Neuronal stem cell (in vitro differentiated cells): Measurements from ENCODE around the gene KRT23.

ENCODE experiments used
- DNase-seq: peaks from one replicate; pipeline ENCODE4 v3.0.0-alpha.2; 2013; ENCODE audit warnings: low spot score
- H2AFZ ChIP-seq: one replicate; pipeline ENCODE4 v1.6.1; 2013; ENCODE audit warnings: mild to moderate bottlenecking, low read length, inconsistent platforms
- H2AK5ac ChIP-seq: 2 replicates; pipeline ENCODE4 v1.6.1; 2013; ENCODE audit warnings: low read depth, mild to moderate bottlenecking, inconsistent platforms, low read length, moderate library complexity, mixed read lengths
- H2BK120ac ChIP-seq: 2 replicates; pipeline ENCODE4 v1.6.1; 2013; ENCODE audit warnings: low read depth, mild to moderate bottlenecking, inconsistent platforms, low read length, moderate library complexity, mixed read lengths
- H2BK12ac ChIP-seq: one replicate; pipeline ENCODE4 v1.6.1; 2013; ENCODE audit warnings: low read length, inconsistent platforms
- H2BK15ac ChIP-seq: 2 replicates; pipeline ENCODE4 v1.6.1; 2013; ENCODE audit warnings: mild to moderate bottlenecking, low read length, inconsistent platforms, mixed read lengths
- H2BK5ac ChIP-seq: one replicate; pipeline ENCODE4 v1.6.1; 2013; ENCODE audit warnings: inconsistent platforms, mild to moderate bottlenecking, low read length, moderate library complexity
- H3K14ac ChIP-seq: one replicate; pipeline ENCODE4 v1.6.1; 2013; ENCODE audit warnings: low read length, inconsistent platforms
- H3K18ac ChIP-seq: 2 replicates; pipeline ENCODE4 v1.6.1; 2013; ENCODE audit warnings: low read length, inconsistent platforms
- H3K23ac ChIP-seq: 2 replicates; pipeline ENCODE4 v1.6.1; 2013; ENCODE audit warnings: low read depth, mild to moderate bottlenecking, mixed read lengths, low read length, inconsistent platforms; ENCODE audit not compliant: poor library complexity
- H3K27ac ChIP-seq: replicated peaks from 3 replicates; pipeline ENCODE4 v1.5.1; 2013; ENCODE audit warnings: low read length, inconsistent platforms
- H3K27me3 ChIP-seq, 3 experiments: 2 replicates each; pipeline ENCODE4 v1.6.1; 2013; ENCODE audit warnings: low read length in 3 of 3, mild to moderate bottlenecking in 2 of 3, inconsistent platforms in 1 of 3, low read depth in 1 of 3, mixed read lengths in 1 of 3, moderate library complexity in 1 of 3; ENCODE audit not compliant: control insufficient read depth in 3 of 3, insufficient read depth in 3 of 3
- H3K36me3 ChIP-seq, 2 donors: replicated peaks in 1 of 2; 2 replicates each; pipeline ENCODE4 v1.6.1; 2013; ENCODE audit warnings: low read length in 2 of 2; ENCODE audit not compliant: control insufficient read depth in 2 of 2, insufficient read depth in 2 of 2
- H3K4ac ChIP-seq: 2 replicates; pipeline ENCODE4 v1.6.1; 2013; ENCODE audit warnings: inconsistent platforms, mild to moderate bottlenecking, low read length, moderate library complexity
- H3K4me1 ChIP-seq, 2 donors: 1 replicate in 1 of 2; 2 replicates in 1 of 2; pipeline ENCODE4 v1.6.1; 2013; ENCODE audit warnings: low read length in 2 of 2, low read depth in 1 of 2; ENCODE audit not compliant: control insufficient read depth in 2 of 2, insufficient read depth in 1 of 2
- H3K4me2 ChIP-seq: one replicate; pipeline ENCODE4 v1.6.1; 2013; ENCODE audit warnings: mild to moderate bottlenecking, low read length, inconsistent platforms; ENCODE audit not compliant: insufficient read depth, poor library complexity, severe bottlenecking
- H3K4me3 ChIP-seq, 2 donors: 2 replicates each; pipeline ENCODE4 v1.5.1; 2013; ENCODE audit warnings: low read length in 2 of 2, mild to moderate bottlenecking in 2 of 2, inconsistent platforms in 1 of 2, moderate library complexity in 1 of 2
- H3K79me1 ChIP-seq: one replicate; pipeline ENCODE4 v1.6.1; 2013; ENCODE audit warnings: low read depth, mild to moderate bottlenecking, inconsistent platforms, low read length, moderate library complexity
- H3K9ac ChIP-seq: one replicate; pipeline ENCODE4 v1.6.1; 2013; ENCODE audit warnings: mild to moderate bottlenecking, low read depth, low read length, inconsistent platforms; ENCODE audit not compliant: poor library complexity
- H3K9me3 ChIP-seq, 2 donors: replicated peaks in 1 of 2; 2 replicates each; pipeline versions ENCODE3 to v1.6.1; 2013; ENCODE audit warnings: low read length in 2 of 2, mild to moderate bottlenecking in 2 of 2, inconsistent platforms in 1 of 2, low read depth in 1 of 2, mixed read lengths in 1 of 2, moderate library complexity in 1 of 2; ENCODE audit not compliant: control insufficient read depth in 2 of 2, insufficient read depth in 1 of 2
- H4K8ac ChIP-seq: one replicate; pipeline ENCODE4 v1.6.1; 2013; ENCODE audit warnings: low read depth, mild to moderate bottlenecking, inconsistent platforms, low read length, moderate library complexity
- H4K91ac ChIP-seq: one replicate; pipeline ENCODE4 v1.6.1; 2013; ENCODE audit warnings: low read length, low read depth, mild to moderate bottlenecking, inconsistent platforms; ENCODE audit not compliant: poor library complexity
- WGBS, 2 donors: extraction: QIAGEN DNeasy Blood & Tissue Kit; methylation state at CpG; one replicate each; pipeline ENCODE4 v1.1.7; 2013; ENCODE audit warnings: missing lambda C conversion rate in 2 of 2, mixed read lengths in 1 of 2; ENCODE audit not compliant: insufficient read length in 2 of 2, insufficient replicate concordance in 1 of 2; ENCODE audit errors: extremely low coverage in 2 of 2; 5-methylcytosine and 5-hydroxymethylcytosine counted together

KRT23 gene

DNA sequence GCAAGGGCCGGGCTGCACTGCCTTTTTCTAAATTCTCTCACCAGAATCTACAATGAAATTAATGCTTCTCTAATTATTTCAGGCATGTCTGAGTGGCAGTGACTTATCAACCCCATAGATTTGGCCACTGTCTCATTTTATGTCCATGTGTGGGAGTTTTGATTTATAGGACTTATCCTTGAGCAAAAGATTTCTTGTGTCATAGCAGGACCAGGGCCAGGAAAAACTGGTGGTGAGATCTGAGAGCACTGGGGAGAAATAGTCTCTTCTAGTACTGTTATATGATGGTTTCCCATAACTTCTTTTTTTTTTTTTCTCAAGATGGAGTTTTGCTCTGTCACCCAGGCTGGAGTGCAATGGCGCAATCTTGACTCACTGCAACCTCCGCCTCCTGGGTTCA lies 1.5 kb upstream of the KRT23 start:
- Histone ChIP-seq H3K4me3 (no peak overlapping the region), H3K4me1 (peaks cover 0 to 9% of the 10 kb centered on the region in 2 donors), H3K14ac (no peak overlapping the region), H3K27ac (no peak overlapping the region), H3K4ac (no peak overlapping the region), H3K23ac (no peak overlapping the region), H3K9me3 (no peaks in the 10 kb centered on the region), H3K79me1 (no peaks in the 10 kb centered on the region), H4K8ac (no peak overlapping the region), H2AK5ac (no peak overlapping the region), H3K4me2 (no peak overlapping the region), H2BK120ac (no peak overlapping the region), H3K9ac (no peak overlapping the region), H3K27me3 (peaks cover 0 to 3% (median 0%) of the 10 kb centered on the region in 3 experiments), H3K18ac (no peak overlapping the region), H2AFZ (no peak overlapping the region), H2BK5ac (no peak overlapping the region), H4K91ac (no peak overlapping the region), H3K36me3 (no peaks in the 10 kb centered on the region), H2BK15ac (no peak overlapping the region), H2BK12ac (no peak overlapping the region)
- no peak for DNase-seq
- WGBS, 2 donors: no CpG with 5 or more reads among the region's 3 CpGs

DNA sequence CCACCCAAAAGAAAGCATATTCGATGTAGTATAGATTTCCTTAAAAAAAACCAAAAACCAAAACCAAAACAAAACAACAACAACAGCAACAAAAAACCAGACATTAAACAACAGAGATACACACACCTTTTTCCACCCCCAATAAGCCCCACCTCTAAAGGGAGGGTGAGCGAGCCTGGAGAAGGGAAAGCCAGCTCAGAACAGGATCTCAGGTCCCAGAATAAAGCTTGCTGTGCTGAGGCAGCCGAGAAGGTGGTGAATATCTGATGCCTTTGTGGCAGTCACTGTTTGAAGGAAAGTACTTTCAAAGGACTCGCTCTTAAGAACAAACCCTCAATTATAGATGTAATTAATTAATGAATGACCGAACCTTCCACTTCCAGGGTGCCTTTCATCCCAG lies 470 bp downstream of the KRT23 start:
- no CpG with 5 or more reads among the region's 5 CpGs for WGBS, 2 donors
- Histone ChIP-seq H2BK12ac (peak overlapping the region; percentile 92), H3K36me3 (no peaks in the 10 kb centered on the region), H3K9ac (no peak overlapping the region), H2BK5ac (peak overlapping the region; percentile 95), H2BK120ac (no peak overlapping the region), H3K4me2 (no peak overlapping the region), H3K4ac (no peak overlapping the region), H3K79me1 (no peaks in the 10 kb centered on the region), H3K27me3 (peaks cover 0 to 3% (median 0%) of the 10 kb centered on the region in 3 experiments), H3K9me3 (no peaks in the 10 kb centered on the region), H3K4me3 (no peak overlapping the region), H4K8ac (no peak overlapping the region), H2AK5ac (no peak overlapping the region), H3K14ac (no peak overlapping the region), H3K23ac (no peak overlapping the region), H2BK15ac (no peak overlapping the region), H4K91ac (no peak overlapping the region), H2AFZ (no peak overlapping the region), H3K27ac (peak overlapping the region; percentile 62), H3K18ac (peak overlapping the region; percentile 85), H3K4me1 (peaks cover 0 to 13% of the 10 kb centered on the region in 2 donors)
- DNase-seq: no peak

DNA sequence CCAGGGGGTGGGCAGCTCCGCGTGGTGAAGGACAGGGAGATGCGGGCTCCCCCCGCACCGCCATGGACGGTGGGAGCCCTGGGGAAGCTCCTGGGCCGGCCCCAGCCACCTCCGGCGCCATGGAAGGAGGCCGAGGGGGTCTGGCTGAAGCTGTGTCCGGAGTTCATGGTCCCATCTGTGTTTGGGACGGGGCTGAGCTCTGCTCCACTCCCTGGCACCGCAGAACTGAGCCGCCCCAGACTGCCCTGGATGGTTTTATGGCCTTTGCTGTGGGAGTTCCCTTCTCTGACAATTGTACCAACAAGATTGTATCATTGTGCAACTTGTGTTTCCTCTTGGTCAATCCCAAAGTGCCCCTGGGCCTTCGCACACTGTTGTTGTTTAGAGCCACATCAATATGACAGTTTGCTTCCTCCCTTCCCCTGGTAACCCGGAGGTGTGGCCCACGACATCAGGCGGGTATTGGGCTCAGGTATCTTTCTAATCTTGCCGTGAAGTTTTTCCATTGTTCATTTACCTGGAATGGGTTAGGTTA lies 942 bp downstream of the KRT23 start:
- Histone ChIP-seq H3K9ac (no peak overlapping the region), H3K14ac (peak overlapping the region; percentile 73), H3K4me1 (peaks cover 0 to 14% of the 10 kb centered on the region in 2 donors), H4K8ac (no peak overlapping the region), H4K91ac (peak overlapping the region; percentile 82), H3K4ac (no peak overlapping the region), H3K36me3 (no peaks in the 10 kb centered on the region), H2BK5ac (peak overlapping the region; percentile 29), H2BK15ac (peak overlapping the region; percentile 84), H3K27ac (no peak overlapping the region), H3K4me2 (no peak overlapping the region), H2BK12ac (peak overlapping the region; percentile 88), H3K23ac (no peak overlapping the region), H3K18ac (peak overlapping the region; percentile 89), H3K27me3 (peaks cover 0 to 3% (median 0%) of the 10 kb centered on the region in 3 experiments), H3K79me1 (no peaks in the 10 kb centered on the region), H2AFZ (no peak overlapping the region), H2BK120ac (peak overlapping the region; percentile 74), H2AK5ac (peak overlapping the region; percentile 79), H3K4me3 (no peak overlapping the region), H3K9me3 (no peaks in the 10 kb centered on the region)
- DNase-seq: no peak
- WGBS, 2 donors: no CpG with 5 or more reads among the region's 19 CpGs

GRCh38 chr17:40935624-40936023 lies 1.8 kb downstream of the KRT23 start:
- H3K18ac ChIP-seq: no peak overlapping the region
- no peak overlapping the region for H2BK12ac ChIP-seq
- no CpG with 5 or more reads among the region's 3 CpGs for WGBS, 2 donors
- H4K91ac ChIP-seq: no peak overlapping the region
- H3K79me1 ChIP-seq: no peaks in the 10 kb centered on the region
- no peak overlapping the region for H3K27ac ChIP-seq
- H3K9me3 ChIP-seq: no peaks in the 10 kb centered on the region
- H3K4me1 ChIP-seq: peaks cover 0 to 17% of the 10 kb centered on the region in 2 donors
- H2AFZ ChIP-seq: no peak overlapping the region
- no peak overlapping the region for H2BK120ac ChIP-seq
- H3K23ac ChIP-seq: no peak overlapping the region
- no peak overlapping the region for H2BK5ac ChIP-seq
- H3K4me2 ChIP-seq: no peak overlapping the region
- no peak overlapping the region for H3K14ac ChIP-seq
- H3K27me3 ChIP-seq: no peaks in the 10 kb centered on the region
- H3K9ac ChIP-seq: no peak overlapping the region
- no peak overlapping the region for H4K8ac ChIP-seq
- no peak overlapping the region for H2AK5ac ChIP-seq
- DNase-seq: no peak
- no peak overlapping the region for H3K4ac ChIP-seq
- no peak overlapping the region for H3K4me3 ChIP-seq
- H3K36me3 ChIP-seq: no peaks in the 10 kb centered on the region
- H2BK15ac ChIP-seq: no peak overlapping the region
